Ovary (tissue), 3 donors: ENCODE measurements around the gene SHROOM3.

Experiments
- EP300 ChIP-seq: sonication (generic); formaldehyde crosslinking; IDR thresholded peaks from one replicate; pipeline ENCODE4 v1.6.1; 2017; ENCODE audit warnings: antibody characterized with exemption
- POLR2A ChIP-seq: fragments of 450-650 bp; IDR thresholded peaks from one replicate; pipeline ENCODE4 v1.6.1; 2017; ENCODE audit warnings: antibody characterized with exemption, mild to moderate bottlenecking, moderate library complexity
- TF ChIP-seq, protein P1 (sequence below), 3 donors: fragments of 450-650 bp in 2 of 3; fragments of 200-600 bp in 1 of 3; IDR thresholded peaks; one replicate each; pipeline versions ENCODE4 v1.5.1 to v1.8.0; 2016 to 2022; ENCODE audit warnings: antibody characterized with exemption in 3 of 3, mild to moderate bottlenecking in 1 of 3
- donor health status: DM: no; HTN: no; CAD: no.

DNA sequence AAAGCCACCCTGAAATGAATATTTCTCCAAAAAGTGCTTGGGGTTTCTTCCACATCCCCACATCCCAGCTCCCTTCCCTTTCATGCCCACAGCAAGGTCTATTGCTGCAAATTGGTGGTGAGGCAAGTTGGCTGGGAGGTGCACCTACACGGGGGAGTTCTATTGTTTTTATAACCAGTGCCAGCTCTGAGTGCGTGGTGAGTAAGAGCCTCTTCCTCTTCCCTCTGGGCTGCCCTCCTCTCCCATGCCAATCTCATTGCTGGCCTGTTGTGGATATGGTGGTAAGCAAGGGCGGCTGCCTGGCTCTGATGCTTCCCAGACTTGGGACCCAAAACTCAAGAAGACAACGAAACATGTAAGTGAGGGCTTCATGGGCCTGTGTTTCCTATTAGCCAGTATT is 204.3 kb downstream of the SHROOM3 start:
- TF ChIP-seq, protein P1, sequence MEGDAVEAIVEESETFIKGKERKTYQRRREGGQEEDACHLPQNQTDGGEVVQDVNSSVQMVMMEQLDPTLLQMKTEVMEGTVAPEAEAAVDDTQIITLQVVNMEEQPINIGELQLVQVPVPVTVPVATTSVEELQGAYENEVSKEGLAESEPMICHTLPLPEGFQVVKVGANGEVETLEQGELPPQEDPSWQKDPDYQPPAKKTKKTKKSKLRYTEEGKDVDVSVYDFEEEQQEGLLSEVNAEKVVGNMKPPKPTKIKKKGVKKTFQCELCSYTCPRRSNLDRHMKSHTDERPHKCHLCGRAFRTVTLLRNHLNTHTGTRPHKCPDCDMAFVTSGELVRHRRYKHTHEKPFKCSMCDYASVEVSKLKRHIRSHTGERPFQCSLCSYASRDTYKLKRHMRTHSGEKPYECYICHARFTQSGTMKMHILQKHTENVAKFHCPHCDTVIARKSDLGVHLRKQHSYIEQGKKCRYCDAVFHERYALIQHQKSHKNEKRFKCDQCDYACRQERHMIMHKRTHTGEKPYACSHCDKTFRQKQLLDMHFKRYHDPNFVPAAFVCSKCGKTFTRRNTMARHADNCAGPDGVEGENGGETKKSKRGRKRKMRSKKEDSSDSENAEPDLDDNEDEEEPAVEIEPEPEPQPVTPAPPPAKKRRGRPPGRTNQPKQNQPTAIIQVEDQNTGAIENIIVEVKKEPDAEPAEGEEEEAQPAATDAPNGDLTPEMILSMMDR (IDR thresholded peaks at IDR 0.05) = no peak
- TF ChIP-seq EP300 (no peak), POLR2A (no peak)
